ENCODE data around the gene TENM4.

Gene TENM4

GRCh38 chr11:78725200-78725599, 715.6 kb downstream of the TENM4 start:
- DNase-seq: no peak

- no peak for DNase-seq
Observed at GRCh38 chr11:78722786-78723185, 718.0 kb downstream of the TENM4 start.

GRCh38 chr11:78720281-78720989, 720.4 kb downstream of the TENM4 start:
- no peak for DNase-seq

GRCh38 chr11:78717041-78717440, 723.8 kb downstream of the TENM4 start:
- DNase-seq: no peak

GRCh38 chr11:78715639-78716311, 725.1 kb downstream of the TENM4 start:
- peak in 38 of 56 donors; percentile 2 to 72 (median 18) for DNase-seq

GRCh38 chr11:78714539-78714938, 726.3 kb downstream of the TENM4 start:
- DNase-seq: no peak

GRCh38 chr11:78711735-78712134, 729.1 kb downstream of the TENM4 start:
- no peak for DNase-seq

- no peak for DNase-seq
Observed at GRCh38 chr11:78710417-78710816, 730.4 kb downstream of the TENM4 start.

GRCh38 chr11:78708388-78708787, 732.4 kb downstream of the TENM4 start:
- no peak for DNase-seq

- DNase-seq: no peak
Observed at GRCh38 chr11:78706551-78706950, 734.3 kb downstream of the TENM4 start.

GRCh38 chr11:78704811-78705210, 736.0 kb downstream of the TENM4 start:
- no peak for DNase-seq

- no peak for DNase-seq
Observed at GRCh38 chr11:78699609-78700135, 741.2 kb downstream of the TENM4 start.

- DNase-seq: no peak
Observed at GRCh38 chr11:78698612-78699011, 742.2 kb downstream of the TENM4 start.

- DNase-seq: no peak
Observed at GRCh38 chr11:78696177-78696576, 744.7 kb downstream of the TENM4 start.

GRCh38 chr11:78694152-78694551, 746.7 kb downstream of the TENM4 start:
- no peak for DNase-seq

- DNase-seq: no peak
Observed at GRCh38 chr11:78691215-78691614, 749.6 kb downstream of the TENM4 start.

GRCh38 chr11:78690352-78690987, 750.4 kb downstream of the TENM4 start:
- no peak for DNase-seq

- DNase-seq: no peak
Observed at GRCh38 chr11:78689585-78690153, 751.2 kb downstream of the TENM4 start.

- no peak for DNase-seq
Observed at GRCh38 chr11:78689101-78689500, 751.7 kb downstream of the TENM4 start.

- DNase-seq: no peak
Observed at GRCh38 chr11:78688460-78688859, 752.4 kb downstream of the TENM4 start.

- DNase-seq: no peak
Observed at GRCh38 chr11:78685156-78685555, 755.7 kb downstream of the TENM4 start.

GRCh38 chr11:78684377-78684776, 756.5 kb downstream of the TENM4 start:
- DNase-seq: no peak

All from nucleus accumbens (tissue), 56 donors.